Stimulated activated CD4-positive, alpha-beta T cell treated with anti-CD3 and anti-CD28 coated beads, TNF-alpha, amount 100 ng/mL, for 24 hours (primary cell): ENCODE data around the gene TAX1BP3.
"Not testable (repeated sequence)": the region's sequence is repeated elsewhere in the genome, so short reads cannot be mapped to it uniquely, and the experiment has no call there.

Source experiments
- DNase-seq, 3 experiments: peaks; one replicate each; pipeline ENCODE4 v3.0.0-alpha.2; 2020; ENCODE audit warnings: low read depth in 3 of 3

Gene TAX1BP3

DNA sequence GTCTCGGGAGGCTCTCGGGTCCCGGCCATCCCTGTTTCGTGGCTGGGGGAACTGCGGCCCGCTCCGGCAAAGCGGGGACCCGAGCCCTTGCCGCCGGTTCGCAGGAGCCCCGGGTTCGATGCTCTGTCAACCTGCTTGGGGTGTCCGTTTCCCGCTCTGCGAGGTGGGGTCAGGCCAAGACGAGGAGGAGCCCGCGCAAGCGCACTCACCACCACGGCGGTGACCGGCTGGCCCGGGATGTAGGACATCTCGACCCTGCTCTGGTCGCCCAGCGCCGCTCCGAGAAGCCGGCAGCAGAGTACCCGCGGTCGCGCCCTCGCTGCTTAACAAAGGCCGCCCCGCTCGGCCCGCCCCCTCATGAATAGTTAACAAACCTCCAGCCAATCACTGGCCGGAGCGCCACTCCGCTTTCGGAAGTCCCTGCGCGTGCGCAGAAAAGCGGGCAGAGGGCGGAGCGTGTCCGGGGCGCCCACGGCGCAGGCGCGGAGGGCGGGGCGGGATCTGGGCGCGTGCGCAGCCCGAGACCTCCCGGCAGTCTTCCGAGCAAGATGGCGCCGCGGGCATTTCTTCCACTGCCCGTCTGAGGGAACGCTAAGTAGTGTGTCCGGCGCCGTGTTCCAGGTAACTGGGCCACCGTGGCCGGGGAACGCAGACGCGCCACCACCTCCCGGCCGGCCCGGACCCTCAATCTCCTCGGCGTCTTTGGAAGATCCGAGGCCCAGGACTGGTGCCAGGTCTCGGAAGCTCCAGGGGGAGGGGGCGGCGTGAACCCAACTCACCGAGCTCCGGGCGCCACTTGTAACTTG lies at the start of gene TAX1BP3, which contains the start of gene EMC6:
TSS of gene TAX1BP3 (minus strand) at position 300 of the 806 bp plus-strand sequence. CDS start at position 248, 52 bp downstream.
TSS of gene EMC6 (plus strand) at position 534 of the 806 bp plus-strand sequence. CDS start 335 bp downstream, outside the sequence.
- peak; percentile 97 to 99 (median 97) for DNase-seq

- DNase-seq = no peak
These were observed 46.9 kb upstream of the TAX1BP3 start for GRCh38 chr17:3715296-3715695.

DNA sequence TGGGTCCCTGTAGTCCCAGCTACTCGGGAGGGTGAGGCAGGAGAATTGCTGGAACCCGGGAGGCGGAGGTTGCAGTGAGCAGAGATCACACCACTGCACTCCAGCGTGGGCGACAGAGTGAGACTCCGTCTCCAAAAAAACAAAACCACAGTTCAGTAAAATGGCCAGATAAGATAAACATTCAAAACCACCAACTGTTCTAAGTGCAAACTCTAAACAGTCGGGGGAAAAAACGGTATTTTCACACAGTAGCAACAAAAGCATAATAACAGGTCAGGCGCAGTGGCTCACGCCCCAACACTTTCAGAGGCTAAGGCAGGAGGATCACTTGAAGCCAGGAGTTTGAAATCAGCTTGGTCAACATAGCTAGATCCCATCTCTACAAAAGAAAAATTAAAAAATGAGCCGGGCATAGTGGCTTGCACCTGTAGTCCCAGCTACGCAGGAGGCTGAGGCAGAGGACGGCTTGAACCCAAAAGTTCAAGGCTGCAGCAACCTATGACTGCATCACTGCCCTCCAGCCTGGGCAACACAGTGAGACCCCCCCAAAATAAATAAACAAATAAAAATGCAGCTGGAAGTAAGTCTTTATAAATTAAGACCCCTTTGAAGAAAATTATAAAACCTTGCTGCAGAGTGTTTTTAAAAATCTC lies 44.6 kb upstream of the TAX1BP3 start:
- peak in 1 of 3 experiments; percentile 44 for DNase-seq

GRCh38 chr17:3710951-3711383 lies 42.6 kb upstream of the TAX1BP3 start:
- peak; percentile 40 to 60 (median 59) for DNase-seq

DNA sequence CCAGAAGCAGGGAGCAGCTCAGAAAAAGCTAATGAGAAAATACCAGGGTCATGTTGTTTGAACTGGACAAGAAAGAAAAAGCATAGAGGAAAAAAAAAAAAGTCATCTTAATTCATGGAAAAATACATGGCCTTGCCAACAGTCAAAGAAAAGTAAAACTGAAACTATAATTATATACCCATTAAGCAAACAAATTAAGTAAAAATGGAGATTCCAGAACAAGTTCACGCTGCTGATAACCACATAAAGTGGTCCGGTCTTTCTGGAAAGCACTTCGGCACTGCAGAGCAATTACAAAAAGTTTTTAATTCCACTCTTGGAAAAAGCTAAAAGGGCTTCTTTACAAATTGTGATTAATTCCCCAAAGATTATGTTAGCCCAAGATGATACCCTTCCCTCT lies 40.0 kb upstream of the TAX1BP3 start:
- DNase-seq = no peak

DNA sequence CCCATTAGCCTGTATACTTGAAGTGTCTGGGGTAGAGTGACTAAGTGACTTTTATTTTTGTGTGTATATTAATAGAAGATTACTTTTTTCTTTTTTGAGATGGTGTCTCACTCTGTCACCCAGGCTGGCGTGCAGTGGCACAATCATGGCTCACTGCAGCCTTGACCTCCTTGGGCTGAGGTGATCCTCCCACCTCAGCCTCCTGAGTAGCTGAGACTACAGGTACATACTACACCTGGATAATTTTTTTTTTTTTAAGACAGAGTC lies 37.3 kb upstream of the TAX1BP3 start:
- DNase-seq = not testable (repeated sequence)

DNA sequence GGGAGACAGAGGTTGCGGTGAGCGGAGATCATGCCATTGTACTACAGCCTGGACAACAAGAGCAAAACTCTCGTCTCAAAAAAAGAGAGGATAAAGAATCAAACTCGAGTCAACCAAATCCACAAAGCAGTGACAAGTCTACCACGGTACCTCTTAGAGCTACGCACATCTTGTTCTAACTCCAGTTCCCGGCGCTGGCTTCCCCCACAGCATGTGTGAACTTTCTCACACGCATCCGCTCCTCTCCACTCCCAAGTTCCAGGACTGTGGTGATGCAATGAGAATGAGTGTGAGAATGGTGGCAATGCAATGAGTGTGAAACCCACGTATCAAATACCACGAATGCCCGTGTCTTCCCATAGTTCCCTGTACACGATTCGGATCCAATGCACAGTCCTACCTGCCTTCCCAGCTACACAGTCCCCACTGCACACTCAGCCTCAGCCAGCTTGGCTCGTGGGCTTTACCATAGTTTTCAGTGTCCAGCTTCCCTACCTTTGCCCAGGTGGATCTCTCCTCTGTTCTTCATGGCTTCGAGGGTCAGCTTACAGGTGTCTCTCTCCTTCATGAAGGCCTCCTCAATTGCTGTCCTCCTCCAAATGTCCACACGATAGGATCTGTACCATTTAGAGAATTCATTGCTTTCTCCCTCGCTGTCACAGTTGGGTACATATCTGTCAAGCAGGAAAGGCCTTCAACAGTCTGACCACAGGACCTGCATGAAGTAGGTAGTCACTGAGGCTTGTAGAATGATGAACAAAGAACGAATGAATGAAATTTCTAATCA lies 36.7 kb upstream of the TAX1BP3 start:
- no peak for DNase-seq

- not testable (repeated sequence) for DNase-seq
These were observed 33.7 kb upstream of the TAX1BP3 start for GRCh38 chr17:3702041-3702539.

GRCh38 chr17:3699951-3700350 lies 31.6 kb upstream of the TAX1BP3 start:
- DNase-seq = no peak

DNA sequence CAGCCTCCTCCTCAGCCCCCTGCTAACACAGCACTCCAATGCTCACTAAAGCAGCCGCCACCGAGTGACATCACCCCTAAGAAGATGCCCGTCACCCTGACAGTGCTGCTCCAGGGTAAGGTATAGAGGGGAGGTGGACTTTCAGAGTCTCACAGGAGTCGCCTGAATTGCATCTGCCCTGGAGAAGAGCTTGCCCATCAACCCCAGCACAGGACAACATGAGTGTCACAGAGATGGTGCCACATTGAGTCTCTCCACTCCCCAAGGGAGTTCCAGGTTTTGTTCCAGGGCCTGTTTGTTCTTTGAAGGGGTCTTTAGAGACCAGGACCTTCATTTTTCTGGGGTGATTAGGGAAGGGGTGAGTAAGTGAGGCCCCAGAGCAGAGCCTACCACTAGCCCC lies 29.8 kb upstream of the TAX1BP3 start:
- no peak for DNase-seq

- no peak for DNase-seq
These were observed 28.7 kb upstream of the TAX1BP3 start for GRCh38 chr17:3697103-3697476.

GRCh38 chr17:3695723-3696411 lies 27.5 kb upstream of the TAX1BP3 start, which contains the start of gene P2RX5:
TSS of gene P2RX5 (minus strand) at chr17:3696155. CDS start at chr17:3696005, 150 bp downstream.
- peak in 2 of 3 experiments; percentile 20 to 43 for DNase-seq

DNA sequence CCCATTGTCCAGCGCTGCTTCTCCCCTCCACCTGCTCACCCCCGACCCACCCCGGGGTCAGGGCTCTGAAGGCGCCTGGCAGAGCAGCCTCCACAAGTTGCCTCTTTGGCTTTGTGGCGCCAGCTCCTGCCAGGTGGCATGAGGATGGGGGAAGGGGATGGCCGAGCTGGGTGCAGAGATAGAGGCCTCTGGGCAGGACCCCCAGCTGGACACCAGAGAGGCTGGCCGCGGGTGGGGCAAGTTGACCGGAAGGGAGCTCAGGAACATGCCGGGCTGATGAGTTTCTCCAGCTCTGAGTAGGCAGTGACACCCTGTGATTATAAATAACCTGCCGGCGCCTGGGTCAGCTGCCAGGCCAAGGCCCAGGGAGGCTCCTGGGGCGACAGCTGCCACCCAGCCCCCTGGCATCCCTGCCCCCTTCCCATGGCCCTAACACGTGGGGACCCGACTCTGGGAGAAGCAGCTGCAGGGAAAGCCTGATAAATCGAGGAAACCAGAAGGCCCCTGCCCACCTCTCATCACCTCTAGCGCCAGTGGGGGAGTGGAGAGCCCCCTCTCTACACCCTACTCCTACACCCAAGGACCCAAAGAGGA lies 26.8 kb upstream of the TAX1BP3 start:
- DNase-seq = no peak

DNA sequence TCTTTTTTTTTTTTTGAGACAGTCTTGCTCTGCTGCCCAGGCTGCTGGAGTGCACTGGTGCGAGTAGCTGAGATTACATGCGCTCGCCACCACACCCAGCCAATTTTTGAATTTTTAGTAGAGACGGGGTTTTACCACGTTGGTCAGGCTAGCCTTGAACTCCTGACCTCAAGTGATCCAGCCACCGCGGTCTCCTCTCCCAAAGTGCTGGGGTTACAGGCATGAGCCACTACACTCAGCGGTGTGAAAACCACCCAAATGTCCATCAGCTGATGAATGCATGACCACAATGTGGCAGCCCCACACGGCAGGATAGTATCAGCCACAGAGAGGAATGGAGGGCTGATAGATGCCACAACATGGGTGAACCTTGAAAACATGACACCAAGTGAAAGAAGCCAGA lies 25.5 kb upstream of the TAX1BP3 start:
- DNase-seq = peak in 2 of 3 experiments; percentile 13 to 33

- no peak for DNase-seq
These were observed 24.8 kb upstream of the TAX1BP3 start for GRCh38 chr17:3693141-3693540.

- DNase-seq = no peak
These were observed 24.0 kb upstream of the TAX1BP3 start for GRCh38 chr17:3692346-3692745.

- DNase-seq = no peak
These were observed 23.3 kb upstream of the TAX1BP3 start for GRCh38 chr17:3691617-3692067.

DNA sequence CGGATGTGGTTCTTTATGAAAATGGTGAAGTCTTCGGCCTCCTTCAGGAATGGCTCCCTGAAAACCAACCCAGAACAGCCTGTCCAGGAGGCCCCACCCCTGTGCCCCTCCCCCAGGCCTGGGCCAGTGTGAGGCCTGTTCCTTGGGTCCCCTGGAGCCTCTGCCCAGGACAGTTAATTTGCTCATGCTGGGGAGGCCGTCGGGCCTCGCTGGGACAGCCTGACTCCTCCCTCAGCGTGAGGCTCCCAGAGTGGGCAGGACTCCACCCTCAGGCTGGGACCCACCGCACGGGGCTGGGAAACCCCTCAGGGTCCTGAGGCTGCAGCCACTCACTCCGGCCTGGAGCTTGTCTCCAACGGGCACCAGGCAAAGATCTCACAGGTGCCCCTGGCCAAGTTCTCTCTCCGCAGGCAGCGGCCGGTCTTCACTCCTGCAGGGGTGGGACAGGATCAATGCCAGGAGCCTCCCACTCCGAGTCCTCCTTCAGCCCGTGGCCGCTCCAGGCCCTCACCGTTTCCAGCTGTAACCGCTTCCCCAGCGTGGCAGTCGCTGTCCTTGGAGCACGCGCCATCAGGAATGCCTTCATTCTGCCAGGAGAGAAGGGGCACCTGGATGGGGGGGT lies 21.8 kb upstream of the TAX1BP3 start:
- DNase-seq = no peak

GRCh38 chr17:3689262-3690093 lies 21.1 kb upstream of the TAX1BP3 start:
- no peak for DNase-seq

DNA sequence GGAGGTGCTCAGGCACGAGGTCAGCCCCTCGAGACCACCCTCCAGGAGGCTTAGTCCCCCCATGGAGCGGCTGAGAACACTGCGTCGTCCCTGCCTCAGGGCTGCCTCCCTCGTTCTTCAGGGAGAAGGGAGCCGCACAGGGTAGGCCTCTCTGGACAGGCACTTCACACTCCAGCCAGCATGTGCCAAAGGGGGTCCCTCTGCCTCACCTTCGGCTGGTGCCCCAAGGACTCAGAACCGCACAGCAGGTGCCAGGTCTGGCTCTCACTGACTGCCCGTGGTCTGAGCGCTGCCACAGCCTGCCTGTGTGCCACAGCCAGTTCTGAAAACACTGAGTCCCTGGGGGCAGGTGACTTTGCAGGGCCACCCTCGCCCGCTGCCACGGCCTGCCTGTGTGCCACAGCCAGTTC lies 20.5 kb upstream of the TAX1BP3 start:
- no peak for DNase-seq
